GM19397 (cell line): ENCODE data around the gene DPYSL4.

Experiments
- ATAC-seq: cut with Tn5 transposase; IDR thresholded peaks from one replicate; pipeline ENCODE4 v1.9.1; 2021; ENCODE audit warnings: mild to moderate bottlenecking, moderate library complexity; ENCODE audit not compliant: unreplicated experiment

The DPYSL4 gene

GRCh38 chr10:132238371-132239125 lies 51.8 kb downstream of the DPYSL4 start:
- no peak for ATAC-seq

DNA sequence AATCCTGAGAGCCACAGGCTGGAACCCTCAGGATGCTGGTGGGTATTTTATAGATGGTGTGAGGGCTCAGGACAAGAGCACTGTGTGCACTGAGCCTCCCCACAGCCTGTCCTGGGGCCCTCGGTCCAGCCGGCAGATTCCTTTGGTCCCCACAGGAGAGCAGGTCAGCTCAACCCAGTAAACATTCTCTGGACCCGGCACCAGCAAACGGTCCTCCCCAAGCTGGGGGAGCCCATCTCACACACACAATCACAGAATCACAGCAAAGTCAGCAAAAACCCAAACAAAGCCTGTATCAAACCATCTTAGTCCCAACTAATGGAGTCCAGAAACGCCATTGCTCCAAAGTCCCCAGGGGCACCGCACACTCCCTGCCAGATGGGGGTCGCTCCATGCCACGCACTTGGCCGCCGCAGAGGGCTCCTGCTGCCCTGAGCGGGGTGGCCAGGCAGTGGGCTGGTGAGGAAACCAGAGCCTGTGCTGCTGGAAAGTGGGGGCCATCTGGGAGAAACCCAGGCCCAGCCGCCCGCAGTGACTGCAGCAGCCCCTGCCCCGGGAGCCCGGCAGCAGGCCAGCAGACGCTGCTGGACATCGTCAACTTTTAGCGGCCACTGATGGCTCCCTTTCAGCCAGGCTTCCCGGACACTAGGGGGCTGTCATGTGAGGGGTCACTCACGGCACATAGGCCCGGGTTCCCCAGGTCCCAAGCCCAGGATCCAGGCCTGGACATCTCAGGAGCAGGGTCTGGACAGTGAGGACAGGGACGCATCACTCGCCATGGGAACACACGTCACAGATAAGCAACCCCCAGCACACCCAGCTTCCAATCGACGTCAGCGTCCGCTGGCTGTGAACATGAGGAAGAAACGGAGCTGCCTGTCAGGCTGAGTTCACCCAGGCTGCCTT lies 52.6 kb downstream of the DPYSL4 start:
- ATAC-seq = no peak

DNA sequence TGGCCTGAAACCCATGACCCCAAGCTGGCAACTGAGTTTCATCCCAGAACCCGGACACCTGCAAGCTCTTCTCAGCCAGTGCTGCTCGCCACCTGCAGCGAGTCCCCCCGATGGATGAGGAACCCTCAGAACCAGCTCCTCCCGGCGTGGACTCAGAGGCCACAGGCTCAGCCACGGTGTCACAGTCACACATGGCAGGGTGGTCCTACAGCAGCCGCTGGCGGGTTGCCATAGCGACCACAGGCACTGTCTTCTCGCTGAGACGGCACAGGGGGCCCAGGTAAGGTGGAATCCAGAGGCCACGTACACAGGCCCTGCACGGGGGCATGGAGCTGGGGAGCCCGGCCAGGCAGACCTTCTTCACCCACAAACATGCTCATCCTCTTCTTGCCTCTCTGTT lies 53.4 kb downstream of the DPYSL4 start:
- no peak for ATAC-seq

- ATAC-seq = no peak
Observed at GRCh38 chr10:132240581-132240980, 53.8 kb downstream of the DPYSL4 start.

DNA sequence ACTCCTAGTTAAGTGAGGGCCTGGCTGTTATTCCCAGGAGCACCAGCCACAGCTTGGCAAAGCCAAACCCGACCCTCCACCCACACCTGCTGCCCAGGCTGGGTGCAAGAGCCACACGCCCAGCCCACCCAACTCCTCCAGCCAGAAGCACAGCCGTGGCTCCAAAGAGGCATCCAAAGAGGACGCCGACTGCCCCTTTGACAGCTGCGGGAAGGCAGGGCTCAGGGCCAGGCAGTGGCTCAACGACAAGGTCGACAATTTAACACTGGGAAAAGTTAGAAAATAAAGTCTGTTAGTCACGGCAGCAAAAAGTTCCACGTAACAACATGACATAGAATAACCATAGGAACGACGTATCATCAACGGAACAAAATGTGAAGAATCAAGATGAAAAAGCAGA lies 54.3 kb downstream of the DPYSL4 start:
- no peak for ATAC-seq

- no peak for ATAC-seq
Observed at GRCh38 chr10:132241496-132241895, 54.7 kb downstream of the DPYSL4 start.

- ATAC-seq = no peak
Observed at GRCh38 chr10:132242103-132242840, 55.5 kb downstream of the DPYSL4 start.

- ATAC-seq = no peak
Observed at GRCh38 chr10:132243141-132243540, 56.4 kb downstream of the DPYSL4 start.

DNA sequence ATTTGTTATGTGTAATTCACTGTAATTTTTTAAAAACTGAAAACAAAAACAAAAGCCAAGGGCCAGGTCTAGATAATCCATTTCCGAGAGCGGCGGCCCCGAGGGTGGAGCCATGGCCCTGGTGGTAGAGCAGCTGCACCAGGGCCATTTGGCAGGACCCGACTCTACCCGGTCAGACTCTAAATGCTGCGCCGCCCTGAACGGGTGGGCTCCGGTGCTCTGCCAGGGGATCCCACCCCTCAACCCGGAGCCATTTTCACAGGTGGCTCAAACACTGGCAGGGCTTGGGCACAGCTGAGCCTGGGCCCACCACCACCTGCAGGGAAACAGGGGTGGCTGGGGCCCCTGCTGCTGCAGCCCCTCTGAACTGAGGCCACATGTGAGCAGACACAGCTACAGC lies 56.9 kb downstream of the DPYSL4 start:
- no peak for ATAC-seq

DNA sequence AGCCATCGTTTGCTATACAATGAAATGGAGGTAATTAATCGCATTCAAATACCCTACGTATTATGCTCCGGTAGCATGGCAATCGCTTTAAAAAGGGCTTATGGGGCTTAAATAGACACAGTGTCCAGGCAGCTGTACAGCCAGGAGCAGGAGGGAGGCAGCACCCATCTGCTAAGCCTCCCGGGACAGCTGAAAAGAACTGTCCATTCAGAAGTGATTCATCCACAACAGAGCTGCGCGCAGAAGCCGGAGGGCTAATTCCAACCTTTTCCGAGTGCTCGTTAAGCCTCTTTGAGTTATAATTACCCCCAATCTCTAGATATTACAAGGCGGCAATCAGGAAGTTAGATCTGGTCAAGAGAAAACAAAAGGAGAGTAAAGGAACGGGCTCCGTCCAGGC lies 58.3 kb downstream of the DPYSL4 start:
- ATAC-seq = no peak

GRCh38 chr10:132246296-132246695 lies 59.5 kb downstream of the DPYSL4 start:
- ATAC-seq = no peak

DNA sequence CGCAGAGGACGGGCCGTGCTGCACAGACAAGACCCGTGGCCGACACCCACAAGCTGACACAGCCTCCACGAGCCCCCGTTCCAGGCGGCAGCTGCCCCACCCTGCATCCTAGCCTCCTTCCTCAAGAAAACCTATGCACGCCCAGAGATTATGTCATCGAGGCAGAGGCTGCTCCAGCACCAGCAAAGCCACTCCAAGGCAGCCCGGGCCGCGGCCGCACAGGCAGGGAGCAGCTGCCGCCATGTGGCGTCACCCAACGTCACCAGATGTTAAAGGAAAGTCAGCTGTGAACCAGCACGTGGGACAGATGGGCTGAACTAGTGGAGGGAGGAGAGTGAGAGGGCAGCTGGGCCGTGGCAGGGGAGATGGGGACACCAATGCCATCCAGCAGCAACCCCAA lies 61.2 kb downstream of the DPYSL4 start:
- no peak for ATAC-seq

- no peak for ATAC-seq
Observed at GRCh38 chr10:132248455-132249225, 61.9 kb downstream of the DPYSL4 start.

DNA sequence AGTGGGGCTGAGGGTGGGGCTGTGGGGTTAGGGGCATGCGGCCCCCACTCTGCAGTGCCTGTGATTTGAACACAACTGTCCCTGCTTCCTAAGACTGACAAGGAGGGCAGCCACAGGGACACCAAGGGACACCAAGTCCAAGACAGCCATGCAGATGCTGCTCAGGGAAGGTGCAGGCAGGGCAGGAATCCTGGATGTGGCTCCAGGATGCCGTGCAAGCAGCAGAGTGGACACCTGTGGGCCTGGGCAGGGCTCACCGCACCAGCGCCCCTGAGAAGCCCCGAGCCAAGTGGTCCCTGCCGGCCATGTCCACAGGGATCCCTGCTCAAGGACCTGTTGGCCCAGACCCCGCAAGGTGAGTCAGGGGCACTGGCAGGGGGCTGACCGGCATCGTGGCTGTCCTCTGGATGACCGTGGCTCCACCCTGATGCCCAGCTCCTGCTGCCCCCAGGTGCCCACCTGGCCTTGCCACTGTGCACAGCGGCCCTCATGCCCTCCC lies 62.5 kb downstream of the DPYSL4 start:
- ATAC-seq = no peak

DNA sequence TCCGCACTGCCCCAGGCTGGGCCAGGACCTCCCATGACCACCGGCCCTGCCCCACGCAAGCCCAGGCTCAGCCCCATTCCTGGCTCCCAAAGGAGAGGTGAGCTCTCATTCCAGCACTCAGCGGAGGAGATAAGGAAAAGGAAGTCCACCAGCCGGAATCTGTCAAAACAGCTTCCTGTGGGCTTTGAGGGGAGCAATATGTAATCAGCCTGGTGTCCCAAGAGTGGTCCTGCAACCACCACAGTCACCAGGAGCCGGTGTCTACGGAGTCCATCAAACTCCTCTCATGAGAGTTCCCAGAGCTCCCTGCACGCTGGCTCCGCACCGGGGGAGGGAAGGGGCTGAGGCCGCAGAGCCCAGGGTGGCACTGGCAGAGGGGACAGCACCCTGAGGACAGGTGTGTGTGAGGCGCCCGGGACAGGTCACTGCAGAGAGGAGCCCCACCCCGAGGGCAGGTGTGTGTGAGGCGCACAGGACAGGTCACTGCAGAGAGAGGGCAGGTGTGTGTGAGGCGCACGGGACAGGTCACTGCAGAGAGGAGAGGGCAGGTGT lies 63.2 kb downstream of the DPYSL4 start:
- no peak for ATAC-seq

DNA sequence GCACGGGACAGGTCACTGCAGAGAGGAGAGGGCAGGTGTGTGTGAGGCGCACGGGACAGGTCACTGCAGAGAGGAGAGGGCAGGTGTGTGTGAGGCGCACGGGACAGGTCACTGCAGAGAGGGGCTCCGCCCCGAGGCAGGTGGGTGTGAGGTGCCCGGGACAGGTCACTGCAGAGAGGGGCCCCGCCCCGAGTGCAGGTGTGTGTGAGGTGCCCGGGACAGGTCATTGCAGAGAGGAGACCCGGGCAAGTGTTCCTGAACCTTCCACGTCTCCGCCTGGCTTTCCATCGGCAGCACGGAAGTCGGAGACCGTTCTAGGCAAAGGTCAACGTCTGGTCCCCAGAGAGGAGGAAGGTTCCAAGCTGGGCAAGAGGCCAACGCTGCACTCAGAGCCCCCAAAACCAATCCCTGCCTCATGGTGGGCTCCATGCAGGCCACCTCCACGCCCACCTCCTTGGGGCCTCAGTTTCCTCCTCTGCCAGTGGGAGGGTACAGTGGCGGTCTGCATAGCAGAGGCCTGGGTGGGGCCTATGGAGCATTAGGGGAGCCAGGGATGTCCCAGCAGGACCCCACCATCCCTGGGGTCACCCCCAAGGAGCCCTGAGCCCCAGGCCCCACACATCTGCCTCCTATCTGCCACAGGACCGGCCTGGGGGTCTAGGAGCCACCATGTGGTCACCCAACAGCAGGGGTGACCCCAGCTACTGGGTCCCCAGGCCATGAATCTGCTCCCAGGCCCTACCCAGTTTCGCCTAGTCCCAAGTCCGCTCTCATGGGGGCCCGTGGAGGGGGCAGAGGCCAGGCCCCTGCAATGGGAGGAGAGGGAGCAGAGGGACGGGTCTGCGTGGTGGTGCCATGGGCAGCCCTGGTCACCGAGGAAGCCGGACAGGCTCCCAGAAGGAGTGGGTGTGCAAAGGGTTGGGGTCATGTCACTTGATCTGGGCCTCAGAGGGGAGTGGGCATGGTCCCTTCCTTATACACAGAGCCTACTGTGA lies 64.0 kb downstream of the DPYSL4 start:
- ATAC-seq = no peak

DNA sequence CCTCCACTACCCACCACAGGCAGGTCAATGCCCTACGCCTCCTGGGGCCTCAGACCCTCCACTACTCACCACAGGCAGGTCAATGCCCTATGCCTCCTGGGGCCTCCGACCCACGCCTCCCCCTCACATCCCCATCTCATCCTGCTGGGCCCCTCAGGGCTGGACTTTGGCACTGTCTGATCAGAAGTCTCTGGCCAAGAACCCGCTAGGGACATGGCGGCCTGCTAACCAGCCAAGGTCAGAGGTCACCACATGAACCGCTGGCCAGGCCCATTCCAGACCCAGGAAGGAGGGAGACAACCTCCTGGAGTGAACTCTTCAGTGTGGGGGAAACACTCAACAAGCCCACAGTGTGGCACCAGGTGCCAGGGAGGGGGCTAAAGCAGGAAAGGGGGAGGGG lies 65.2 kb downstream of the DPYSL4 start:
- ATAC-seq = no peak

DNA sequence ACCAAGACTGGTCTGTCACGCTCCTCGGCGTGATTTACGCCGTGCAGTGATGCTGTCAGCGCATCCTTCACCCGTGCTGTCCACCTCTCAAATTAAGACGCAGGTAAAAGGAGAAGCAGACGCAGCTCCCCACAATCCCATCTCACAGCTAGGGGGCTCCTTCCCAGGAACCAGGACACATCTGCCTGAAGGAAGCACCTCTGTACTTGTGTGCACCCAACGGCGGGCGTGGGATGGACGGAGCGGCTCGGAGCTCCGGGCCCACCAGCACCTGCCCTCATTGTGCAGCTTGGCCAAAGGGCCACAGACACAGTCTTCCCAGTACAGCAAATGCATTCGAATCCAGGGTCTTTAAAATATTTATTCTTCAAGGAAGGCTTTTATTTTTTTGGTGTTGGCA lies 65.7 kb downstream of the DPYSL4 start:
- ATAC-seq = no peak

- ATAC-seq = no peak
Observed at GRCh38 chr10:132253092-132253687, 66.4 kb downstream of the DPYSL4 start.
